Endothelial cell of umbilical vein (primary cell): ENCODE results near the gene SLC11A1. TPM values are rescaled to one million over a fixed set of nuclear protein-coding genes. Genes with fewer than 3 reads are reported as not detected.

Experiments used
- BruUV-seq: library from RNA; stranded (reverse); fragments of 400-500 nt; replicated peaks from 2 replicates; lab custom pipeline; 2021; lab: Mats Ljungman, UMichigan
- CTCF ChIA-PET: fragments of 300-600, 350-600 bp; sonication (Branson Sonifier 250); formaldehyde crosslinking; loops from one replicate; lab custom pipeline; 2021; ENCODE audit warnings: antibody characterized with exemption, inconsistent platforms; lab: Charles Lee
- POLR2A ChIA-PET: fragments of 300-600, 350-600 bp; sonication (Branson Sonifier 250); formaldehyde crosslinking; loops from one replicate; lab custom pipeline; 2021; ENCODE audit warnings: antibody characterized with exemption, inconsistent platforms; lab: Charles Lee
- DNase-seq: peaks from one replicate; pipeline ENCODE4 v3.0.0-alpha.2; 2011; ENCODE audit warnings: low read depth, low spot score
- FAIRE-seq: peaks from 2 replicates; lab custom pipeline; 2011; peaks lifted over from hg19 to GRCh38; lab: Jason Lieb, UNC
- H2AFZ ChIP-seq: 2 replicates; pipeline ENCODE4 v1.6.0; 2012; ENCODE audit warnings: low read depth, low read length, control low read depth, inconsistent platforms
- H3K27ac ChIP-seq: 2 replicates; pipeline ENCODE4 v1.5.1; 2011; ENCODE audit warnings: low read depth, mild to moderate bottlenecking, control low read depth, low read length, moderate library complexity; ENCODE audit not compliant: insufficient read depth
- H3K27me3 ChIP-seq, 2 experiments: 2 replicates each; pipeline versions ENCODE4 v1.6.0 to v1.6.1; 2011; ENCODE audit warnings: low read length in 2 of 2, mixed read lengths in 1 of 2; ENCODE audit not compliant: control insufficient read depth in 2 of 2, insufficient read depth in 2 of 2
- H3K36me3 ChIP-seq, 2 experiments: 2 replicates in 1 of 2; 3 replicates in 1 of 2; pipeline ENCODE4 v1.5.1; 2011; ENCODE audit warnings: low read length in 2 of 2, mild to moderate bottlenecking in 1 of 2, moderate library complexity in 1 of 2; ENCODE audit not compliant: control insufficient read depth in 2 of 2, insufficient read depth in 2 of 2; ENCODE audit errors: extremely low read depth in 1 of 2
- H3K4me1 ChIP-seq: 3 replicates; pipeline ENCODE4 v1.5.1; 2011; ENCODE audit warnings: mild to moderate bottlenecking, low read length; ENCODE audit not compliant: control insufficient read depth, insufficient read depth; ENCODE audit errors: extremely low read depth
- H3K4me2 ChIP-seq: 2 replicates; pipeline ENCODE4 v1.6.1; 2011; ENCODE audit warnings: low read length, control low read depth, mixed read lengths; ENCODE audit not compliant: insufficient read depth
- H3K4me3 ChIP-seq, 3 experiments: fragments of 200-600 bp in 1 of 3; sonication (generic), shearing (Covaris generic) in 1 of 3; replicated peaks in 1 of 3; 2 replicates each; pipeline ENCODE4 v1.5.1; 2011 to 2016; ENCODE audit warnings: control low read depth in 3 of 3, low read length in 3 of 3, mild to moderate bottlenecking in 2 of 3, inconsistent platforms in 1 of 3, low read depth in 1 of 3, moderate library complexity in 1 of 3; ENCODE audit not compliant: insufficient read depth in 1 of 3
- H3K79me2 ChIP-seq: 2 replicates; pipeline ENCODE4 v1.6.0; 2012; ENCODE audit warnings: low read length, inconsistent platforms; ENCODE audit not compliant: control insufficient read depth, insufficient read depth
- H3K9ac ChIP-seq: replicated peaks from 2 replicates; pipeline ENCODE3; 2011; ENCODE audit warnings: low read length, control low read depth; ENCODE audit not compliant: insufficient read depth; ENCODE audit errors: extremely low read depth
- H3K9me1 ChIP-seq: replicated peaks from 3 replicates; pipeline ENCODE4 v1.6.0; 2011; ENCODE audit warnings: mild to moderate bottlenecking, low read length; ENCODE audit not compliant: control insufficient read depth, insufficient read depth; ENCODE audit errors: extremely low read depth
- H3K9me3 ChIP-seq: replicated peaks from 2 replicates; pipeline ENCODE4 v1.5.1; 2012; ENCODE audit warnings: low read length, inconsistent platforms; ENCODE audit not compliant: control insufficient read depth, insufficient read depth
- H4K20me1 ChIP-seq: replicated peaks from 2 replicates; pipeline ENCODE3; 2011; ENCODE audit warnings: mild to moderate bottlenecking, low read length; ENCODE audit not compliant: control insufficient read depth, insufficient read depth; ENCODE audit errors: extremely low read depth
- EZH2 ChIP-seq: IDR thresholded peaks from 2 replicates; pipeline ENCODE4 v1.6.1; 2012; ENCODE audit warnings: borderline replicate concordance, low read depth, mild to moderate bottlenecking, moderate library complexity, low read length, inconsistent platforms; ENCODE audit not compliant: severe bottlenecking
- FOS ChIP-seq: IDR thresholded peaks from 2 replicates; pipeline ENCODE4 v1.6.1; 2011; ENCODE audit warnings: mild to moderate bottlenecking, low read length, moderate library complexity, borderline replicate concordance; ENCODE audit not compliant: insufficient read depth
- GATA2 ChIP-seq: IDR thresholded peaks from 2 replicates; pipeline ENCODE4 v1.7.0; 2011; ENCODE audit warnings: low read depth, mild to moderate bottlenecking, moderate library complexity, mixed read lengths, low read length; ENCODE audit not compliant: insufficient read length, insufficient read depth
- JUN ChIP-seq: IDR thresholded peaks from 2 replicates; pipeline ENCODE4 v1.6.1; 2011; ENCODE audit warnings: borderline replicate concordance, low read depth; ENCODE audit not compliant: insufficient read length, insufficient read depth
- MYC ChIP-seq: IDR thresholded peaks from one replicate; pipeline ENCODE4 v1.6.1; 2011; ENCODE audit warnings: mild to moderate bottlenecking, low read depth, low read length
- POLR2A ChIP-seq: IDR thresholded peaks from 2 replicates; pipeline ENCODE4 v1.6.1; 2012; ENCODE audit warnings: low read depth, mild to moderate bottlenecking, control low read depth, low read length
- POLR2AphosphoS5 ChIP-seq: IDR thresholded peaks from 2 replicates; pipeline ENCODE4 v1.6.1; 2012; ENCODE audit warnings: low read depth, mild to moderate bottlenecking, control low read depth, low read length, moderate library complexity; ENCODE audit not compliant: insufficient read depth
- dilution Hi-C: fragments of 300-500 bp; cut with MboI; formaldehyde crosslinking; loops from one replicate; pipeline ENCODE4 v1.15.0; 2019; ENCODE audit warnings: low sequenced_read_pairs; ENCODE audit not compliant: extremely low pct_ligation_motif_present
- intact Hi-C: fragments of 100-400 bp; cut with micrococcal nuclease; formaldehyde crosslinking; loops from one replicate; pipeline ENCODE4 v1.10.0; 2022
- polyA plus RNA-seq, 4 experiments: library from polyadenylated mRNA; depleted of rRNA in 3 of 4; stranded (reverse) in 3 of 4; unstranded in 1 of 4; fragments of >200 nt; gene quantifications; 2 replicates each; pipeline versions ENCODE4 v1.2.1 to v1.2.3, GENCODE V29; 2011 to 2012; ENCODE audit warnings: missing spikeins in 1 of 4
- total RNA-seq: library from RNA; stranded (reverse); gene quantifications from 2 replicates; pipeline ENCODE4 v1.2.3, GENCODE V29; 2021
- TF ChIP-seq, protein P1 (sequence below): IDR thresholded peaks from 2 replicates; pipeline ENCODE4 v1.6.1; 2011; ENCODE audit not compliant: insufficient read depth, insufficient read length
- TF ChIP-seq, protein P2 (sequence below), 2 donors: IDR thresholded peaks; 1 replicate in 1 of 2; 2 replicates in 1 of 2; pipeline ENCODE4 v1.5.1; 2011; ENCODE audit warnings: low read length in 2 of 2, mild to moderate bottlenecking in 2 of 2, moderate library complexity in 2 of 2, control low read depth in 1 of 2, inconsistent platforms in 1 of 2, low read depth in 1 of 2; ENCODE audit not compliant: insufficient read depth in 1 of 2; ENCODE audit errors: extremely low read depth in 1 of 2

Gene SLC11A1
- total and polyA plus RNA-seq, 2 donors (not counting 3 experiments of a cell fraction or from before 2014, with no cell fraction given) = 0.03 TPM; not detected in 1

DNA sequence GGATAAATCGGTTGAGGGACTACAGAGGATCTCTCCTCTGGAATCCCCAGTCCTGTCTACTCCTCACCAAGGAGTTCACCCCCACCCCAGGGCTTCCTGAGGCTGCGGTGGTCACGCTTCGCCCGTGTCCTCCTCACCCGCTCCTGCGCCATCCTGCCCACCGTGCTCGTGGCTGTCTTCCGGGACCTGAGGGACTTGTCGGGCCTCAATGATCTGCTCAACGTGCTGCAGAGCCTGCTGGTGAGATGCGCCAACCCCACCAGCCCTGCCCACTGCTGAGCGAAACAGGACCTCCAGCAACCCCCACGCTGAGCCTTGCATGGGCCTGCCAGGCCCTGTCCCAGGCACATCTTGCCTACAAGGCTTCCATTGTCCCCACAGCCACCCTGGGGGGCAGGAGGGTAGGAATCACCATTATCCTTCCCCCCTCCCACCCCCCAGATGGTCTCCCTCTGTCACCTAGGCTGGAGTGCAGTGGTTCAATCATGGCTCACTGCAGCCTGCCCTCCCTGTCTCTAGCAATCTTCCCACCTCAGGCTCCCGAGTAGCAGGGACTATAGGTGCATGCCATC, 10.9 kb downstream of the SLC11A1 start:
- Histone ChIP-seq H3K9ac (no peak overlapping the region), H3K4me1 (peaks cover 20% of the 10 kb centered on the region), H3K36me3 (no peaks in the 10 kb centered on the region), H3K27ac (no peak overlapping the region), H3K9me3 (no peaks in the 10 kb centered on the region), H2AFZ (no peak overlapping the region), H4K20me1 (no peaks in the 10 kb centered on the region), H3K4me3 (no peak overlapping the region), H3K79me2 (no peaks in the 10 kb centered on the region), H3K4me2 (no peak overlapping the region), H3K27me3 (no peaks in the 10 kb centered on the region), H3K9me1 (no peaks in the 10 kb centered on the region)
- CTCF ChIA-PET = interaction anchor here (0.6 to 5.7 kb wide), 6 partner anchors 13 to 120 kb away, joined by 3 to 99 read pairs (median 6); partner anchors contain the start of genes AAMP, CATIP, PNKD and TMBIM1
- DNase-seq = no peak
- no peak for FAIRE-seq
- dilution Hi-C loops (no loop called here), intact Hi-C loops (no loop called here)
- BruUV-seq = no TSS peak
- POLR2A ChIA-PET = no interaction called here
- TF ChIP-seq POLR2AphosphoS5 (no peak), POLR2A (no peak), FOS (no peak), JUN (no peak), EZH2 (no peak), GATA2 (no peak), MYC (no peak)
- TF ChIP-seq, protein P1, sequence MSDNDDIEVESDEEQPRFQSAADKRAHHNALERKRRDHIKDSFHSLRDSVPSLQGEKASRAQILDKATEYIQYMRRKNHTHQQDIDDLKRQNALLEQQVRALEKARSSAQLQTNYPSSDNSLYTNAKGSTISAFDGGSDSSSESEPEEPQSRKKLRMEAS = no peak
- TF ChIP-seq, protein P2, sequence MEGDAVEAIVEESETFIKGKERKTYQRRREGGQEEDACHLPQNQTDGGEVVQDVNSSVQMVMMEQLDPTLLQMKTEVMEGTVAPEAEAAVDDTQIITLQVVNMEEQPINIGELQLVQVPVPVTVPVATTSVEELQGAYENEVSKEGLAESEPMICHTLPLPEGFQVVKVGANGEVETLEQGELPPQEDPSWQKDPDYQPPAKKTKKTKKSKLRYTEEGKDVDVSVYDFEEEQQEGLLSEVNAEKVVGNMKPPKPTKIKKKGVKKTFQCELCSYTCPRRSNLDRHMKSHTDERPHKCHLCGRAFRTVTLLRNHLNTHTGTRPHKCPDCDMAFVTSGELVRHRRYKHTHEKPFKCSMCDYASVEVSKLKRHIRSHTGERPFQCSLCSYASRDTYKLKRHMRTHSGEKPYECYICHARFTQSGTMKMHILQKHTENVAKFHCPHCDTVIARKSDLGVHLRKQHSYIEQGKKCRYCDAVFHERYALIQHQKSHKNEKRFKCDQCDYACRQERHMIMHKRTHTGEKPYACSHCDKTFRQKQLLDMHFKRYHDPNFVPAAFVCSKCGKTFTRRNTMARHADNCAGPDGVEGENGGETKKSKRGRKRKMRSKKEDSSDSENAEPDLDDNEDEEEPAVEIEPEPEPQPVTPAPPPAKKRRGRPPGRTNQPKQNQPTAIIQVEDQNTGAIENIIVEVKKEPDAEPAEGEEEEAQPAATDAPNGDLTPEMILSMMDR (IDR thresholded peaks at IDR 0.05; ENCODE audit: extremely low read depth in 1 of 2, insufficient read depth in 1 of 2, low read depth in 1 of 2, low read length in 2 of 2) = no peak
